Measurements from ENCODE around the gene OSGEPL1.
"Not testable (repeated sequence)": the region's sequence is repeated elsewhere in the genome, so short reads cannot be mapped to it uniquely, and the experiment has no call there.

Gene OSGEPL1

GRCh38 chr2:189762551-189763298, at the start of gene OSGEPL1:
Gene OSGEPL1 (minus strand): TSS chr2:189762792. CDS start chr2:189761640, 1,152 bp downstream.
- DNase-seq (ENCODE audit: low read depth) = peak; percentile 83

- DNase-seq (ENCODE audit: low read depth) = no peak
Measured at GRCh38 chr2:189803431-189803830, 40.8 kb upstream of the OSGEPL1 start.

- DNase-seq (ENCODE audit: low read depth) = no peak
Measured at GRCh38 chr2:189802396-189802912, 39.9 kb upstream of the OSGEPL1 start.

- peak; percentile 68 for DNase-seq (ENCODE audit: low read depth)
Measured at GRCh38 chr2:189799531-189799930, 36.9 kb upstream of the OSGEPL1 start.

GRCh38 chr2:189799030-189799331, 36.4 kb upstream of the OSGEPL1 start:
- no peak for DNase-seq (ENCODE audit: low read depth)

GRCh38 chr2:189798312-189799029, 35.9 kb upstream of the OSGEPL1 start:
- peak; percentile 57 for DNase-seq (ENCODE audit: low read depth)

GRCh38 chr2:189797902-189798301, 35.3 kb upstream of the OSGEPL1 start:
- no peak for DNase-seq (ENCODE audit: low read depth)

- no peak for DNase-seq (ENCODE audit: low read depth)
Measured at GRCh38 chr2:189794310-189794709, 31.7 kb upstream of the OSGEPL1 start.

GRCh38 chr2:189791338-189792042, 28.9 kb upstream of the OSGEPL1 start:
- DNase-seq (ENCODE audit: low read depth) = no peak

GRCh38 chr2:189783927-189784867, 21.6 kb upstream of the OSGEPL1 start, which contains the start of the genes ORMDL1 and PMS1:
Gene ORMDL1 (minus strand): TSS chr2:189784339. CDS start chr2:189782595, 1,744 bp downstream.
Gene PMS1 (plus strand): TSS chr2:189784450. CDS start chr2:189791810, 7,360 bp downstream.
- DNase-seq (ENCODE audit: low read depth) = peak; percentile 88

- DNase-seq (ENCODE audit: low read depth) = no peak
Measured at GRCh38 chr2:189783451-189783926, 20.9 kb upstream of the OSGEPL1 start.

GRCh38 chr2:189782221-189782671, 19.7 kb upstream of the OSGEPL1 start:
- DNase-seq (ENCODE audit: low read depth) = no peak

- DNase-seq (ENCODE audit: low read depth) = no peak
Measured at GRCh38 chr2:189772212-189772611, 9.6 kb upstream of the OSGEPL1 start.

GRCh38 chr2:189770590-189771322, 8.2 kb upstream of the OSGEPL1 start:
- no peak for DNase-seq (ENCODE audit: low read depth)

GRCh38 chr2:189763908-189764661, 1.5 kb upstream of the OSGEPL1 start:
- DNase-seq (ENCODE audit: low read depth) = no peak

GRCh38 chr2:189762229-189762550, 402 bp downstream of the OSGEPL1 start:
- no peak for DNase-seq (ENCODE audit: low read depth)

- DNase-seq (ENCODE audit: low read depth) = not testable (repeated sequence)
Measured at GRCh38 chr2:189760154-189760553, 2.4 kb downstream of the OSGEPL1 start.

GRCh38 chr2:189756311-189756952, 6.2 kb downstream of the OSGEPL1 start:
- no peak for DNase-seq (ENCODE audit: low read depth)

GRCh38 chr2:189751080-189751658, 11.4 kb downstream of the OSGEPL1 start:
- DNase-seq (ENCODE audit: low read depth) = peak; percentile 32
